Kasumi-1 (cell line): ENCODE measurements around the gene ASCC3.

Experiments used
- DNase-seq, 2 experiments: peaks; one replicate each; lab custom pipeline; 2025; lab: John Stamatoyannopoulos, UW

Gene ASCC3

GRCh38 chr6:100724222-100724621 is 156.9 kb downstream of the ASCC3 start:
- no peak for DNase-seq

- no peak for DNase-seq
These were observed 159.9 kb downstream of the ASCC3 start for GRCh38 chr6:100721256-100721655.

- DNase-seq, result peak; percentile 9 to 67
These were observed 161.0 kb downstream of the ASCC3 start for GRCh38 chr6:100719883-100720682.

- DNase-seq, result no peak
These were observed 168.1 kb downstream of the ASCC3 start for GRCh38 chr6:100712997-100713396.

- DNase-seq, result no peak
These were observed 174.6 kb downstream of the ASCC3 start for GRCh38 chr6:100706491-100706890.

GRCh38 chr6:100704961-100705360 is 176.2 kb downstream of the ASCC3 start:
- DNase-seq, result no peak

GRCh38 chr6:100701728-100702127 is 179.4 kb downstream of the ASCC3 start:
- DNase-seq, result no peak

GRCh38 chr6:100700009-100700408 is 181.1 kb downstream of the ASCC3 start:
- no peak for DNase-seq

- DNase-seq, result no peak
These were observed 185.7 kb downstream of the ASCC3 start for GRCh38 chr6:100695445-100695844.

- DNase-seq, result no peak
These were observed 187.7 kb downstream of the ASCC3 start for GRCh38 chr6:100693249-100693927.

- no peak for DNase-seq
These were observed 189.2 kb downstream of the ASCC3 start for GRCh38 chr6:100691972-100692371.

- no peak for DNase-seq
These were observed 194.9 kb downstream of the ASCC3 start for GRCh38 chr6:100686216-100686615.

- DNase-seq, result peak in 1 of 2 experiments; percentile 1
These were observed 195.4 kb downstream of the ASCC3 start for GRCh38 chr6:100685747-100686146.

- DNase-seq, result no peak
These were observed 201.0 kb downstream of the ASCC3 start for GRCh38 chr6:100680163-100680562.

- no peak for DNase-seq
These were observed 203.1 kb downstream of the ASCC3 start for GRCh38 chr6:100678027-100678426.

- DNase-seq, result no peak
These were observed 203.9 kb downstream of the ASCC3 start for GRCh38 chr6:100677240-100677639.

- DNase-seq, result no peak
These were observed 207.5 kb downstream of the ASCC3 start for GRCh38 chr6:100673641-100674040.

GRCh38 chr6:100671740-100672139 is 209.4 kb downstream of the ASCC3 start:
- no peak for DNase-seq

GRCh38 chr6:100670056-100670455 is 211.1 kb downstream of the ASCC3 start:
- no peak for DNase-seq

GRCh38 chr6:100665041-100665380 is 216.1 kb downstream of the ASCC3 start:
- no peak for DNase-seq

GRCh38 chr6:100664274-100665040 is 216.7 kb downstream of the ASCC3 start:
- peak; percentile 48 to 58 for DNase-seq

- no peak for DNase-seq
These were observed 217.8 kb downstream of the ASCC3 start for GRCh38 chr6:100663219-100663863.
